ENCODE results near the gene GAMT.

DNA sequence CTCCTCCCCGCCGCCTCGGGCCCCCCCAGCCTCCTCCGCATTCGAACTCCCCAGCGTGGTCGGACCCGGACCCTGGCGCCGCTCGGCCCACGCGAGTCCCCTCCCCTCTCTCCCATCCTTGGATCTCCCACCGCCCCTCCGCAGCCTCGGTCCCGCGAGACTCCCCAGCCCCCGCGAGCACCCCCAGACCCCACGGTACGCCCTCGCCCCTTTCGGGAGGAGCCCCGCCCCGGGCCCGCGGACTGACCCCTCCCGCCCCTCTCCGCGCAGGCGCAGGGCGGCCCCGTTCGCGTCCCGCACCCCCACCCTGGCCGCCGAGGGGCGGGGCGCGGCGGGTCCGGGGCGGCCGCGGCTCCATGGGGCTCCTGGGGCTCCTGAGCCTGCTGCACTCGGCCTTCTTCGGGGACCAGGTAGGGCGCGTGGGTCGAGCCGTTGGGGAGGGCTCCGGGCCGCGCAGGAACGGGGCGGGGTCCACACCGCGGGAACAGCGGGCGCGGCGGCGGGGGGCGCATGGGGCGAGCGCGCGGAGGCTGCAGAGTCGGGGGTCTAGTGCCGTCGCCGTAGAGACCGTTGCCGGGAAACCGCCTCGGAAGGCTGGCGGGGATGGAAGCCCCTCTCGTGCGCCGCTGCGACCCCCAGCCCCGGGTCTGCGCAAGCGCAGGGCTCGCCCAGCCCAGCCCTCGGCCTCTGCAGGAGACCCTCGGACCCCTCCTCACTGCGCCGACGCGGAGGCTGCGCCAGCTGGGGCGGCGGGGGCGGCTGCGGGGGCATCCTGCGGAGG lies 44.8 kb upstream of the GAMT start:
- TF ChIP-seq, protein P1, sequence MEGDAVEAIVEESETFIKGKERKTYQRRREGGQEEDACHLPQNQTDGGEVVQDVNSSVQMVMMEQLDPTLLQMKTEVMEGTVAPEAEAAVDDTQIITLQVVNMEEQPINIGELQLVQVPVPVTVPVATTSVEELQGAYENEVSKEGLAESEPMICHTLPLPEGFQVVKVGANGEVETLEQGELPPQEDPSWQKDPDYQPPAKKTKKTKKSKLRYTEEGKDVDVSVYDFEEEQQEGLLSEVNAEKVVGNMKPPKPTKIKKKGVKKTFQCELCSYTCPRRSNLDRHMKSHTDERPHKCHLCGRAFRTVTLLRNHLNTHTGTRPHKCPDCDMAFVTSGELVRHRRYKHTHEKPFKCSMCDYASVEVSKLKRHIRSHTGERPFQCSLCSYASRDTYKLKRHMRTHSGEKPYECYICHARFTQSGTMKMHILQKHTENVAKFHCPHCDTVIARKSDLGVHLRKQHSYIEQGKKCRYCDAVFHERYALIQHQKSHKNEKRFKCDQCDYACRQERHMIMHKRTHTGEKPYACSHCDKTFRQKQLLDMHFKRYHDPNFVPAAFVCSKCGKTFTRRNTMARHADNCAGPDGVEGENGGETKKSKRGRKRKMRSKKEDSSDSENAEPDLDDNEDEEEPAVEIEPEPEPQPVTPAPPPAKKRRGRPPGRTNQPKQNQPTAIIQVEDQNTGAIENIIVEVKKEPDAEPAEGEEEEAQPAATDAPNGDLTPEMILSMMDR (IDR thresholded peaks at IDR 0.05): no peak
- no peak for TF ChIP-seq POLR2A (IDR thresholded peaks at IDR 0.05)
